ENCODE data around the gene MTG1.
"Not testable (repeated sequence)": the region's sequence is repeated elsewhere in the genome, so short reads cannot be mapped to it uniquely, and the experiment has no call there.

The MTG1 gene

DNA sequence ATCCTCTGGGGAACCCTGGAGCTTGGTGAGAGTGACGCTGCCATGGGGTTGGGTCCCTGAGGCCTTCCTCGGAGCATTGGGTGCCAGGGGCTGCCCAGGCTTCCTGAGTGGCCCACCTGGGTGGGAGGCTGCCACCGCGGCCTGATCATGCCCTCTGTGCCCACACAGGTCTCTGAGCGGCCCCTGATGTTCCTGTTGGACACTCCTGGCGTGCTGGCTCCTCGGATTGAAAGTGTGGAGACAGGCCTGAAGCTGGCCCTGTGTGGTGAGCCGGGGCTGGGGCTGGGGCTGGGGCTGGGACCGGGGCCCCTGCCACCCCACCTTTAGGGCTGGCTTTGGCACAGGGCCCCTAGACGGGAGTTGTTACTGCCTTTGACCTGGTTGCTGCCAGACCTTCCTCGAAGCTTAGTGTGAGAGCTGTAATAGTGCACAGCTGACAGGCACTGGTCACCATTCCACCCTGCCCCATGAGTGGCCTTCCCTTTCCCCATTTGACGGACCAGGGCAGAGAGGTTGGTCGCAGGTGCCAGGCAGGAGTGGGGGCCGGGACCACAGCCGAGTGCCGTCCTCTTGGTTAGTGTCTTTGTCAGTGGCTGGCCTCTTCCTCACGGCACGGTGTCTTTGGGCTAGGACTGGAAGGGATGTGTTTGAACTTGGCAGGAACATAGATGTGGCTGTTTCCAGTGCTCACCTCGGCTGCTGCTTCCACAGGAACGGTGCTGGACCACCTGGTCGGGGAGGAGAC lies 8.2 kb downstream of the MTG1 start:
- no peak for DNase-seq

DNA sequence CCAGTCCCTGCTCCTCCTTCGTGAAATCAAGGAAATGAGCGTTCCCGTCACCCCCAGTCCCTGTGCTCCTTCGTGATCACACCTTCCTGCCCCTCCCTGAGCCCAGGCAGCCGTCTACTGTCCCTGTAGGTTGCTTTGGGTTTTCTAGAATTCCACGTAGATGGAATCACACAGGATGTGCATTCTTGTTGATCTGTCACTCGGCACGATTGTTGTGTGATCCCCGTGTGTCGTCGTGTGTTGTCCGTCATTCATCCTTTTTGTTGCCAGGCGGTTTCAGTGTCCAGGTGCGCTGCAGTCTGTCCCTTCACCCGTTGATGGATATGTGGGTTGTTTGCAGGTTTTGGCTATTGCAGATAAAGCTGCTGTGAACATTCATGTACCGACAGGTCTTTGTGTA lies 9.4 kb downstream of the MTG1 start:
- DNase-seq, result no peak

DNA sequence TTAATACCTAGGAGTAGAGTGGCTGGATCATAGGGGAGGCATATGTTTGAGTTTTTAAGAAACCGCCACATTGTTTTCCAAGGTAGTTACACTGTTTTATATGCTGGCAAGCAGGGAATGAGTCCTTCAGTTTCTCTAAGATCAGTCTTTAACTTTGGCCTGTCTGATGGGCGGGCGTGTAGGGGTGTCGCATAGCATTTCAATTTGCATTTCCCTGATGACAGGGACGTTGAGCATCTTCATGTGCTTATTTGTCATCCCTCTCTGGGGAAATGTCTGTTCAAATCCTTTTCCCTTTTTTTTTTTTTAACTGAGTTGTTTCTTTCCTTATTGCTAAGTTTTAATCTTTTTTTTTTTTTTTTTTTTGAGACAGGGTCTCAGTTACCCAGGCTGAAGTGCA lies 9.8 kb downstream of the MTG1 start:
- no peak for DNase-seq

DNA sequence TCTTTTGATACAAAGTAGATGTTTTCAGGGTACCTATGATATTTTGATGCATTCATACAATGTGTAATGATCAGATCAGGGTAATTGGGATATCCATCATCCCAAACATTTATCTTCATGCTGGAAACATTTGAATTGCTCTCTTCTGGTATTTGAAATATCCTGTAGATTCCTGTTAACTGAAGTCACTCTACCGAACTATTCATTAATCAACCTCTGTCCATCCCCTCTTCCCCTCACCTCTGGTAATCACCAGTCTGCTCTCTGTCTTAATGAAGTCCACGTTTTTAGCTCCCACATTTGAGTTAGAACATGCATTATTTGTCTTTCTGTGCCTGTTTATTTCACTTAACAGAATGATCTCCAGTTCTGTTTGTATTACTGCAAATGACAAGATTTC lies 11.3 kb downstream of the MTG1 start:
- DNase-seq, result no peak

DNA sequence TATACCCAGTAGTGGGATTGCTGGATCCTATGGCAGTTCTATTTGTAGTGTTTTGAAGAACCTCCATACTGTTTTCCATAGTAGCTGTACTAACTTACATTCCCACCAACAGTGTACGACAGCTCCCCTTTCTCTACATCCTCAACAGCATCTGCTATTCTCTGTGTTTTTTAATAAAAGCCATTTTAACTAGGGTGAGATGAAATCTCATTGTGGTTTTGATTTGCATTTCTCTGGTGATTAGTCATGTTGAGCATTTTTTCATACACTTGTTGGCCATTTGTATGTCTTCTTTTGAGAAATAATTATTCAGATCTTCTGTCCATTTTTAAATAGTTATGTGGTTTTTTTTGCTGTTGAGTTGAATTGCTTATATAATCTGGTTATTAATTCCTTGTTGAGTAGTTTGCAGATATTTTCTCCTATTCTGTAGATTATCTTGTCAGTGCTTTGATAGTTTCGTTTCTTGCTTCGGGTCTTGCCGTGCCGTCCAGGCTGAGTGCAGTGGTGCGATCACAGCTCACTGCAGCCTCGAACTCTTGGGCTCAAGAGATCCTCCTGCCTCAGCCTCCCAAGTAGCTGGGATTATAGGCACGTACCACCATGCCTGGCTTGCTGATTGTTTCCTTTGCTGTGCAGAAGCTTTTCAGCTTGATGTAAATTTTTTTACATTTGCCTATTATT lies 12.0 kb downstream of the MTG1 start:
- no peak for DNase-seq

DNA sequence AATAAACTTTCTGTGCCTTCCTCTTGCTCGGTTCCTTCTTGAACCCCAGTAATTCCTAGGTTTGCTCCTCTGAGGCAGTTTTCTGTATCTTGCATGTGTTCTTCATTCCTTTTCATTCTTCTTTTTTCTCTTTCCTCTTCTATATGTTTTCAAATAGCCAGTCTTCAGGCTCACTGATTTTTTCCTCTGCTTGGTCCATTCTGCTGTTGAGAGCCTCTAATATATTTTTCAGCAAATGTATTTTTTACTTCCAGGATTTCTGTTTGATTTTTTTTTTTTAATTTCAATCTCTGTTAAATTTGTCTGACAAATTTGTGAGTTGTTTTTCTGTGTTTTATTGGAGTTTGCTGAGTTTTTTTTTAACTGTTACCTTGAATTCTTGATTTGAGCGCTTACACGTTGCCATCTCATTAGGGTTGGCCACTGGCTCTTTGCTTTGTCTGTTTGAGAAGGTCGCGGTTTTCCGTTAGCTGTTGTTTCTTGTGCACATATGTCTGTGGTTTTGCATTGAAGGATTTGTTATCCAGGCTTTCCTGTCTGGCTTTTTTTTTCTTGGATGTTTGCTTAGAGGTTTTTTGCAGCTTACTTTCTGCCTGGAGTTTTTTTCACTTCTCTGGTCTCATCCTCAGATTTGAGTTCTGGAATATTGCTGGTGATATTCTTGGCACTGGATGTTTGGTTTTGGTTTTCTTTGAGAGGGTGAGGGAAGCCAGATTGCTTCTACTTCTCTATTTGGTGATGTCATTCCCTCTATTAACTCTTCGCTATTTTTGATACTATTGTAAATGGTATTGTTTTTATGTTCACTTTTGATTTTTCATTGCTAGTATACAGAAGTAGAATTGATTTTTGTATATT lies 17.8 kb downstream of the MTG1 start:
- no peak for DNase-seq

DNA sequence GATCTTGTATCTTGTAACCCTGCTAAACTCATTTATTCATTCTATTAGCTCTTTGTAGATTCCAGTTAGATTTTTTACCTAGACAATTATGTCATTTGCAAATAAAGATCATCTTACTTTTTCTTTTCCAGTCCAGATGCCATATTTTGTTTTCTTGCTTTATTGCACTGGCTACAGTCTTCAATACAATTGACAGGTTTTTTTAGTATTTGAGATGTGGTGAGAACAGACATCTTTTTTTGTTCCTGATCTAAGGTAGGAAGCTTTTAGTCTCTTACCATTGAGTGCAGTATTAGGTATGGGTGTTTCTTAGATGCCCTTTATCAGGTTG lies 18.4 kb downstream of the MTG1 start:
- no peak for DNase-seq

DNA sequence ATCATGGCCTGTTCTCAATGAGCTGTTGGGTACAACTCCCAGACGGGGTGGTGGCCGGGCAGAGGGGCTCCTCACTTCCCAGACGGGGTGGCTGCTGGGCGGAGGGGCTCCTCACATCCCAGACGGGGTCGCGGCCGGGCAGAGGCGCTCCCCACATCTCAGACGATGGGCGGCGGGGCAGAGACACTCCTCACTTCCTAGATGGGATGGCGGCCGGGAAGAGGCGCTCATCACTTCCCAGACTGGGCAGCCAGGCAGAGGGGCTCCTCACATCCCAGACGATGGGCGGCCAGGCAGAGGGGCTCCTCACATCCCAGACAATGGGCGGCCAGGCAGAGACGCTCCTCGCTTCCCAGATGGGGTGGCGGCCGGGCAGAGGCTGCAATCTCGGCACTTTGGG lies 20.4 kb downstream of the MTG1 start:
- DNase-seq, result not testable (repeated sequence)

DNA sequence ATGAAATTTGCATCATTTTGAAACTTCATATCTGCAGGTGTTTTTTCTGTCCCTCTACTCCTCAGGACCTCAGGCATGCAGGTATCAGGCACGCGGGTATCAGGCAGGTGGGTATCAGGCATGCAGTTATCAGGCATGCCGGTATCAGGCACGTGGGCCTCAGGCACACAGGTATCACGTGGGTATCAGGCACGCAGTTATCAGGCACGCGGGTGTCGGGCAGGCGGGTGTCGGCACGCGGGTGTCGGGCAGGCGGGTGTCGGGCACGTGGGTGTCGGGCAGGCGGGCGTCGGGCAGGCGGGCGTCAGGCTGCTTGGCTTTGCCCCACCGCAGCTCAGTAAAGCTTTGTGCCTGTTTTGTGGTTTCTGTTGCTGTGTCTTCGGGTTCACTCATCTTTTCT lies 21.8 kb downstream of the MTG1 start:
- no peak for DNase-seq

DNA sequence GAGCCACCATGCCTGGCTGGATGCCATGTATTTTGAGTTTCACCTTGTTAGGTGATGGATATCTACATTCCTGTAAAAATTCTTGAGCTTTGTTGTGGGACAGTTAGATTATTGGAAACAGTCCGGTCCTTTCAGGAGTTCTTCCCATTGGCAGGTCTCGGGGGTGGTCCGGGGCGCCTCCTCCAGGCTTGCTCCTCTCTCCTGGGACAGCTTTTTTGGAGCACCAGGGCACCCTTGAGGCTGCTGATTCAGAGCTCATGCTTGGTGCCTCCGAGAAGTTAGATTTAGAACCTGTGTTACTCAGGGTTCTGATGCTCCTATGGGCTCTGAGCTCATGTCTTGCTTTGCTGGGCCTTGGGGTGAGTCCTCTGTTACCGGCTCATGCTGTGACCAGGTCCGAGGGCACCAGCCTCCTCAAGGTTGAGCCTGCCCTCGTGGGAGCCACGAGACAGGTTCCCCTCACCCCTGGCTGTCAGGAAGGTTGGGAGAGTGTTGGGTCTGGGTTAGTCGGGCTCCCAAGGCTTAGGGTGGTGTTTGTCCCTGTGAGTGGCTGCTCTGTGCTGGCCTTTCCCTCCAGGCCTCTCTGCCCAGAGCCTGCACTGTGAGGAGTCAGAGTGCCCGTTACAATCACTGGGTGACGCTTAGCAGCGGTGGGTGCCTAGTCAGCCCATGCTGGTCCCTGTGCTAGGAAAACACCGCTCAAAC lies 24.5 kb downstream of the MTG1 start:
- no peak for DNase-seq

DNA sequence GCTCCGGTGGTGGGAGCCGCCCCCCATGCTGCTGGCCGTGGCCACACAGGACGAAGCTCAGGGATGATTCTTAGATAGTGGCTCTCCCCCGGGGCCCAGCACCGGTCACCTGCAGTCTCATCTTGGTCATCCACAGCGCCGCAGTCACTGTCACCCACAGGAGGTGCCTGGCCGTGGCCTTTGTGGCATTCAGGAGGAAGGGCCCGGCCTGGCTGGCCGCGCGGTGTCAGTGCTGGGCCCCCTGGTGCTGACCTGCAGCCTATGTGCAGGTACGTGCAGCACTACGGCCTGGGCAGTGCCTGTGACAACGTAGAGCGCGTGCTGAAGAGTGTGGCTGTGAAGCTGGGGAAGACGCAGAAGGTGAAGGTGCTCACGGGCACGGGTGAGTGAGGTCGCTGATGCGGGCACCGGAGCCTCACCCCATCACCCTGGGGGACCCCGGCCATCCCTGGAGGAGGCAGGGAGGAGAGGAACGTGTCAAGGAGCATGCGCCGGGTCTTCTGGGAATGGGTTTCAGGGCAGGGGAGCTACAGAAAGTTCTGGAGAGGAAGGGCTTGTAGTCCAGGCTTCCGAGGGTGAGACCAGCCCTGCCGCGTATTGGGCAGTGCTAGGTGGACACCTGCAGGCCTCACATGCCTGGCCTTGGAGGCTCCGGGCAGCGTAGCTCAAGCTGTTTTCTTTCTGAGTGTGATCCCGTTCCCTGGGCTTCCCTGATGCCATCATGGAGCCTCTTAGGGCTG lies 25.4 kb downstream of the MTG1 start:
- no peak for DNase-seq

DNA sequence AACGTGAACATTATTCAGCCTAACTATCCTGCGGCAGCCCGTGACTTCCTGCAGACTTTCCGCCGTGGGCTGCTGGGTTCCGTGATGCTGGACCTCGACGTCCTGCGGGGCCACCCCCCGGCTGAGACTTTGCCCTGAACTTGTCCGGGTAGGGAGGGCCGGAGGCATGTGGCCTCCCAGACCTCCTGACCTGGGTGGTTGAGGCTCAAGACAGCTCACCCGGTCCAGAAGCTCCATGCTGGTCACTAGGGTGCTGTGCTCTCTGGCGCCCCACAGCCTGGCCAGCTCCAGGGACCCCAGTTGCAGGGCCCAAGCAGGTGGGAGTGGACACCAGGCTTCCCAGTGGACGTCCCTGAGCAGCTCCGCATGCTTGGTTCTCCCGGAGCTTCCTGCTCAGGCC lies 26.1 kb downstream of the MTG1 start:
- no peak for DNase-seq

DNA sequence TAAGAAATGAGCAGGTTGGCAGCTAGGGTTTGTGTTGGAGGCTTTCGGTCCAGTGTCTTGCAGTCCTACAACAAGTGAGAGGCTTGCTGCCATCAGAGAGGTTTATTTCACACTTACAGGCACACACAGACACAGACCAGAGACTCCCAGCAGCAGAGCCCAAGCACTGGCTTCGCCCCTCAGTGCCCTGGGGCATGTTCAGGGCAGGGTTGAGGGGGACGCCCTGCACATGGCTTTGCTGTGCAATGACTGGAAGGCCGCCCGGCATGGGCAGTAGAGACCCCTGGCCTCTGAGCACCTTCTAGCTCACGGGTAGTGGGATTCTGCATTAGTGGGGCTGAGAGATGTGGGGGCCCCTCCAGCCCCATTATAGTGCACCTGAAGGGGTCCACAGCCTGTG lies 26.6 kb downstream of the MTG1 start:
- DNase-seq, result no peak

DNA sequence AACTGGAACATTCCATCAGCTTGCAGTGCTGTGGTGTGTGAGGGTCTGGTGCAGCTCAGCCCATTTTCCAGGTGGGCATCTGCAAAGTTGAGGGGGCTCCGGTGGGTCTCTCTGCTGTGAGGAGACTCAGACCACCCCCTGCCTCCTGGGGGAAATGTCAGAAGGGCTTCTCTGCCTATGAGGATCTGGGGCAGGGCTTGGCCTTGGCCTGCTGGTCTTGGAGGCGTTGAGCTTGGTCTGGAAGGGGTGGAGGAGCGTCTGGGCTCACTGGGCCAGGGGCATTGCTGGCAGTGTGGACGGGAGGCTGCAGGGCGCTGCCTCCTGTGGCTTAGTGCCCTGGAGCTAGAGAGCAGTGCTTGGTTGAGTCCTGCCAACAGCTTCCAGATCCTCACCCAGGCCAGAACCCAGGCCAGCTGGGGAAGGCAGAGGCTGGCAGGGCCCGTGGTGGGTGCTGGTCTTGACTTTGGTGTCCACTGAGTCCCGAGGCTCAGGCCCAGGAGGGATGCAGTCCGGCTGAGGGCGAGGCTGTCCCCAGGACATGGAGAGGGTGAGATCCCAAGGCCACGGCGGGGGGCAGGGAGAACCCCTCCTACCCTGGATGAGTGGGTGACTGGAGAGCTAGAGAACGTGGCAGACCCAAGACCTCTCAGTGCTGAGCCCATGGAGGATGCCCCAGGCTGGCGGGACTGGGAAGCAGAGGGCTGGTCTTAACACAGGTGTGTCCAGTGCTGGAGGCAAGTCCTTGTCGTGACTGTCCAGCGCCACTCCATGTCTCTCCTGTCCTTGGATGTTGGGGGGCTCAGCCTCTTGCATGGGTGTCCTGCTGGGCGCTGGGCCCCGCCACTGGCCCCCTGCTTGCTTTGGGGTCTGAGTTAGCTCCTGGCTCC lies 27.6 kb downstream of the MTG1 start:
- DNase-seq, result no peak

DNA sequence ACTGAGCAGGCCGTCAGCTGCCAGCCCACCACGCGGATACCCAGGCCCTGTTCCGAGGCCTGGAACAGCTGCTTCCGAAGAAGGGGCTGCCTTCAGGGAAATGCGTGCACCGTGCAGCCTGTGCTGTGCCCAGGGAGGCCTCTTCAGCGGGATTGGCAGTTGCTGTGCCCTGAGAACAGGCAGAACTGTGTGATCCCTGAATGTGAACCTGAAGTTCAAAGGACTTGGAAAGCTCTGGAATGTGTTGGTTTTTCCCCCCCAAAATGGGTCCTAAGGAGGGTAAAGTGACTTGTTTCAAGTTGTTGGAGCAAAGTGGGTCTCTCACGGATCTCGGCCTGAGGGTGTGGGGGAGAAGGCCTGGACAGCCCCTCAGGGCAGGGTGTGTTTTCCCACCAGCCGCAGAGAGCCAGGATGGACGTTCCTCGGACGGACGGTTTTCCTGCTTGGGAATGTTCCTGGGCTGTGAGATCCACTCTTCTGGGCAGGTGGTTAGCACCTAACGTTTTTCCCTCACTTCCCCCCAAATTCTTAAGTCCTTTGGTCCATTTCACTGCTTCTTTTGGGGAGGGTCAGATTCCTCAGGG lies 28.4 kb downstream of the MTG1 start:
- DNase-seq, result no peak

DNA sequence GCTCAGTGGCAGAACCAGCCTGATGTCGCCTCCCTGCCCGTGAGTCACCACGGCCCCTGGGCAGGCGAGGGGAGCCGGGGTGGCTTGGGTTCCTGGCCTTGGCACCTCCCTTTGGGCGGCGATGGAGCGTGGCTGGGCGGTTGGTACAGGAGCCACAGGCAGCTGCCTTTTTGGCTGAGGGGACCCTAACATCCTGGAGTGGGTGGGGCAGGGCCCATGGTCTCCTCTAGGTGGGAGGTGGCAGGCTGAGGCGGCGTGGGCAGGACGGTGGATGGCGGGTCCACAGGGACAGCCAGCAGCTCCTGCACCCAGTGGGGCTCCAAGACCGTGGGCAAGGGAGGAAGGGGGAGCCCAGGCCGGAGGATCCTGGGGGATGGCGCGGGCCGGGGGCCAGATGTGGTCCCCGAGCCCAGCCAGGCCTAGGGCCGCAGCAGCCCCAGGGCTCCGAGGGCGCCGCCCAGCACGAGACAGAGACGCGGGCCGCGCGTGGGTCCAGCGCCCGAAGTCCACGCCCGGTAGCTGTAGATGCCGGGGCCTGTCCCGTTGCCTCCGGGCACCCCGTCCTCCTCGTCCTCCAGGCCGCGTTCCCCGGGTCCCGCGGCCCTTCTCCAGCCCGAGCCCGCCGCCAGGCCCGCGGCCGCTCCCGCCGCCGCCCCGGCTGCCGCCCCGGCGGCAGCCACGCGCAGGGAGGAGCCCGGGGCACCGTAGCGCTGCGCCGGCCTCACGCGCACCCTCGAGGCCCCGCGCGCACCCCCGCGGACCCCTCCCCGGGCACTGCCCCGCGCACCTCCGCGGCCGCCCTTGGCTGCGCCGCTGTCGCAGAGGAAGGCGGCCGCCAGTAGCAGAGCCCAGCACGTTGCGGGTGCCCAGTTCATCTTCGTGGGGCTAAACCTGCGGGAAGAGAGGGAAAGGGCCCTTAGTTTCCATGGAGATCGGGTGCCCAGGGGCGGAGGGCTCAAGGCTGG lies 29.1 kb downstream of the MTG1 start:
- DNase-seq, result no peak

DNA sequence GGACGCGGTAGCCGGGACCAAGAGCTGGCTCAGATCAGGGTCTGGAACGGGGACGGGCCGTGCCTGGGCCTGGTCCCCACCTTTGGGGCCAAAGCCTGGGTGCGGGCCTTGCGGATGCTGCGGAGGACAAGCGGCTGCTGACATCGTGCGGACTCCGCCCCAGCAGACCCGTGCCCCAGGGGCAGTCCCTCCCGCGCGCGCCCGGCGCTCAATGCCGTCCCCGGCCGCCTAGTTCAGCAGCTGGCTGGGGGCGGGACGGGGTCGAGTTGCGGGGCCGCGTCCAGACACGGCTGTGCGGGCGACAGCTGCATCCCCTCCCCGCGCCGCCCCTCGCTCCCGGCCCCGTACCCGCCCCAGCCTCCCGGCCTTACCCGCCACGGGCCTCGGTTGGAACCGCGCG lies 30.1 kb downstream of the MTG1 start:
- DNase-seq, result not testable (repeated sequence)

DNA sequence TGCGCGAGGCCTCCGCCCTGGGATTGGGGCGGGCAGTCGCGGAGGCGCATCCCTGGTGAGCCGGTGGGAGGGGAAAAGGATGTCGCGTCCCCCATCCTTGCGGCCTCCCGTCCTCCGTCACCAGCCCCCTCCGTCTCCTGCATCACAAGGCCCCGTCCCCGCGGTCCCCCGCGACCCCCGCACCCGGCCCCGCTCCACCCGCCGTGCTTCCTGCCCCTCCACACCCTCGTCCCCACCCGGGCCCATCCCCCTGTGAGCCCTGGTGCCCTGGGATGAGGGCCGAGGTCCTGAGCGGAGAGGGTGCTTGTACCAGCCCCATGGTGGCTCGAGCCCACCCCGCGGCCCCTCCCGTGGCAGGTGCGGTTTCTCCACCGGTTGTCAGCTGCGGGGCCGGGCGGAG lies 30.6 kb downstream of the MTG1 start, which contains the start of gene SPRN:
TSS of gene SPRN (minus strand) at position 25 of the 400 bp plus-strand sequence. CDS start 944 bp downstream, outside the sequence.
- not testable (repeated sequence) for DNase-seq

DNA sequence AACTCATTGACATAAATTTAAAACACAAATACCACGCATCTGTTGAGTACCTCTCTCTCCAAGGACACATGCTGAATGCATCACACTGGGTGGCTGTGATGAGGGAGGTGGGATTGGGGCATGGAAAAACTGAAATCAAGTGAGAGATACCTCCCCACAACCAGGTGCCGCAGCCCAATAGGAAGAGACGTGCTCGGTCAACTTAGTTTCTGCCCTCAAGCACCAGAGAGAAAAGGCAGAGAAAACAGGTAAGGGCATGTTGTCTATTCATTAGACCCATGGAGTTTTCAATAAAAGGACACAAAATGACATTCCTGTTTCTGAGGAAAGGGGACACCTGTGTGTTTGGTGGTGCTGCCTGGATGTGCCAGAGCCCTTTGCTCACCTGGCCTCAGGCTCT lies 35.6 kb downstream of the MTG1 start:
- not testable (repeated sequence) for DNase-seq
